GM20000 (cell line): Measurements from ENCODE around the gene ABCG4.
"Not testable (repeated sequence)": the region's sequence is repeated elsewhere in the genome, so short reads cannot be mapped to it uniquely, and the experiment has no call there.

Experiments
- DNase-seq: peaks from one replicate; pipeline ENCODE4 v3.0.0; 2012; ENCODE audit warnings: low spot score
- TF ChIP-seq, protein P1 (sequence below): IDR thresholded peaks from 2 replicates; pipeline ENCODE4 v1.5.1; 2012; ENCODE audit warnings: mild to moderate bottlenecking, control low read depth; ENCODE audit errors: extremely low read depth, missing control alignments

Gene ABCG4

GRCh38 chr11:119158467-119158866 is 9.6 kb downstream of the ABCG4 start:
- no peak for DNase-seq
- TF ChIP-seq, protein P1, sequence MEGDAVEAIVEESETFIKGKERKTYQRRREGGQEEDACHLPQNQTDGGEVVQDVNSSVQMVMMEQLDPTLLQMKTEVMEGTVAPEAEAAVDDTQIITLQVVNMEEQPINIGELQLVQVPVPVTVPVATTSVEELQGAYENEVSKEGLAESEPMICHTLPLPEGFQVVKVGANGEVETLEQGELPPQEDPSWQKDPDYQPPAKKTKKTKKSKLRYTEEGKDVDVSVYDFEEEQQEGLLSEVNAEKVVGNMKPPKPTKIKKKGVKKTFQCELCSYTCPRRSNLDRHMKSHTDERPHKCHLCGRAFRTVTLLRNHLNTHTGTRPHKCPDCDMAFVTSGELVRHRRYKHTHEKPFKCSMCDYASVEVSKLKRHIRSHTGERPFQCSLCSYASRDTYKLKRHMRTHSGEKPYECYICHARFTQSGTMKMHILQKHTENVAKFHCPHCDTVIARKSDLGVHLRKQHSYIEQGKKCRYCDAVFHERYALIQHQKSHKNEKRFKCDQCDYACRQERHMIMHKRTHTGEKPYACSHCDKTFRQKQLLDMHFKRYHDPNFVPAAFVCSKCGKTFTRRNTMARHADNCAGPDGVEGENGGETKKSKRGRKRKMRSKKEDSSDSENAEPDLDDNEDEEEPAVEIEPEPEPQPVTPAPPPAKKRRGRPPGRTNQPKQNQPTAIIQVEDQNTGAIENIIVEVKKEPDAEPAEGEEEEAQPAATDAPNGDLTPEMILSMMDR = no peak

DNA sequence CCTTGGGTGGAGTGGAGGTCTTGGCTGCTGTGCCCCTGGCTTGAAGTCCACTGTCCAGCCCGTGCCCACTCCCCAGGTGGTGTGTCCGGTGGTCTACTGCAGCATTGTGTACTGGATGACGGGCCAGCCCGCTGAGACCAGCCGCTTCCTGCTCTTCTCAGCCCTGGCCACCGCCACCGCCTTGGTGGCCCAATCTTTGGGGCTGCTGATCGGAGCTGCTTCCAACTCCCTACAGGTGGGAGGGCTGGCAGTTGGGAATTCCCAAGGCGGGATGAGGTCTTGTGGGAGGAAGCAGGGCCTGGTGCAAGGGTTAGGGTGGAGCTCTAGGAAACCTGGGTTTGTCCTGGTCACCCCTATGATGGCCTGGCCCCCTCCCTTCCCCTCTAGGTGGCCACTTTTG is 11.3 kb downstream of the ABCG4 start:
- DNase-seq = no peak
- TF ChIP-seq, protein P1 = no peak

- DNase-seq = no peak
- TF ChIP-seq, protein P1 = no peak
Observed at GRCh38 chr11:119161871-119162270, 13.0 kb downstream of the ABCG4 start.

DNA sequence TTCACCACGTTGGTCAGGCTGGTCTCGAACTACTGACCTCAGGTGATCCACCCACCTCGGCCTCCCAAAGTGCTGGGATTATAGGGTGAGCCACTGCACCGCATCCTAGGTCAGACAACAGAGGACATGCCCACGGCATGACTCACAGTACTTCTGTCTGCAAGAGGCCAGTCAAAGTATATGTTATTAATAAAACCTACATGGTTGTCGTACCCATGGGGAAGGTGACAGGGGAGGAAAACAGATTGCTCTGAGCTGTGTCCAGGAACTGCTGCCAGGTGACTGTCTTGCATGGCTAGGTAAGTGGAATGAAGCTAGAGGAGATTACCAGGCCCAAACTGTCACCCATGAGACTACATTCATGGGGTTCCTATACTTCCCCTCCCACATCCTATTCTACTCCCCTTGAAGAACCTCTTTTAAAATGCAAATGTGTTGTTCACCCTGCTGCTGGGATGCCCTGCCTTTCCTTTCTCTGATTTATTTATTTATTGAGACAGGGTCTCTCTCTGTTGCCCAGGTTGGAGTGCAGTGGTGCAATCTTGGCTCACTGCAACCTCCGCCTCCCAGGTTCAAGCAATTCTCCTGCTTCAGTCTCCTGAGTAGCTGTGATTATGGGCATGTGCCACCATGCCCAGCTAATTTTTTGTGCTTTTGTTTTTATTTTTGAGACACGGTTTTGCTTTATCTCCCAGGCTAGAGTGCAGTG is 17.7 kb downstream of the ABCG4 start:
- TF ChIP-seq, protein P1 = no peak
- no peak for DNase-seq

DNA sequence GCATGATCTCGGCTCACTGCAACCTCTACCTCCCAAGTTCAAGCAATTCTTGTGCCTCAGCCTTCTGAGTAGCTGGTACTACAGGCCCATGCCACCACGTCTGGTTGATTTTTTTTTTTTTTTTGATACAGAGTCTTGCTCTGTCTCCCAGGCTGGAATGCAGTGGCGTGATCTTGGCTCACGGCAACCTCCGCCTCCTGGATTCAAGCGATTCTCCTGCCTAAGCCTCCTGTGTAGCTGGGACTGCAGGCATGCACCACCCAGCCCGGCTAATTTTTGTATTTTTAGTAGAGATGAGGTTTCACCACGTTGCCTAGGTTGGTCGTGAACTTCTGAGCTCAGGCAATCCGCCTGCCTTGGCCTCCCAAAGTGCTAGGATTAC is 18.2 kb downstream of the ABCG4 start:
- DNase-seq = not testable (repeated sequence)

- DNase-seq = no peak
- TF ChIP-seq, protein P1 = no peak
Observed at GRCh38 chr11:119167933-119168332, 19.1 kb downstream of the ABCG4 start.

GRCh38 chr11:119168471-119169281 is 19.8 kb downstream of the ABCG4 start, which contains the start of gene NLRX1:
Gene NLRX1, plus strand, starts transcription at chr11:119168725. Its CDS starts 2,679 bp downstream, at chr11:119171404.
- DNase-seq = peak; percentile 96
- TF ChIP-seq, protein P1 = peak; percentile 95
